Sigmoid colon (tissue), 4 donors: Measurements from ENCODE around the gene FERMT2.

Experiments used
- POLR2AphosphoS5 ChIP-seq, 4 donors: sonication (generic); formaldehyde crosslinking; IDR thresholded peaks; one replicate each; pipeline ENCODE4 v1.6.1; 2017; ENCODE audit warnings: antibody characterized with exemption in 4 of 4
- TF ChIP-seq, protein P1 (sequence below), 4 experiments: fragments of 450-650 bp in 3 of 4; fragments of 200-600 bp in 1 of 4; IDR thresholded peaks; one replicate each; pipeline ENCODE4 v1.5.1; 2016 to 2019; ENCODE audit warnings: antibody characterized with exemption in 4 of 4, mild to moderate bottlenecking in 3 of 4, moderate library complexity in 2 of 4

- no peak for TF ChIP-seq POLR2AphosphoS5 (IDR thresholded peaks at IDR 0.05)
- TF ChIP-seq, protein P1, sequence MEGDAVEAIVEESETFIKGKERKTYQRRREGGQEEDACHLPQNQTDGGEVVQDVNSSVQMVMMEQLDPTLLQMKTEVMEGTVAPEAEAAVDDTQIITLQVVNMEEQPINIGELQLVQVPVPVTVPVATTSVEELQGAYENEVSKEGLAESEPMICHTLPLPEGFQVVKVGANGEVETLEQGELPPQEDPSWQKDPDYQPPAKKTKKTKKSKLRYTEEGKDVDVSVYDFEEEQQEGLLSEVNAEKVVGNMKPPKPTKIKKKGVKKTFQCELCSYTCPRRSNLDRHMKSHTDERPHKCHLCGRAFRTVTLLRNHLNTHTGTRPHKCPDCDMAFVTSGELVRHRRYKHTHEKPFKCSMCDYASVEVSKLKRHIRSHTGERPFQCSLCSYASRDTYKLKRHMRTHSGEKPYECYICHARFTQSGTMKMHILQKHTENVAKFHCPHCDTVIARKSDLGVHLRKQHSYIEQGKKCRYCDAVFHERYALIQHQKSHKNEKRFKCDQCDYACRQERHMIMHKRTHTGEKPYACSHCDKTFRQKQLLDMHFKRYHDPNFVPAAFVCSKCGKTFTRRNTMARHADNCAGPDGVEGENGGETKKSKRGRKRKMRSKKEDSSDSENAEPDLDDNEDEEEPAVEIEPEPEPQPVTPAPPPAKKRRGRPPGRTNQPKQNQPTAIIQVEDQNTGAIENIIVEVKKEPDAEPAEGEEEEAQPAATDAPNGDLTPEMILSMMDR (IDR thresholded peaks at IDR 0.05) = no peak
Measured at GRCh38 chr14:52926953-52927352, 23.9 kb downstream of the FERMT2 start.
